AG04450 (cell line): Measurements from ENCODE around the gene TMEM37. TPM values are rescaled to one million over a fixed set of nuclear protein-coding genes. Genes with fewer than 3 reads are reported as not detected.

Experiments used
- CTCF ChIA-PET: fragments of 300-600, 350-600 bp; formaldehyde crosslinking; extraction: SDS; loops from one replicate; lab custom pipeline; 2022; ENCODE audit warnings: antibody characterized with exemption, inconsistent platforms; lab: Charles Lee
- POLR2A ChIA-PET: fragments of 350-600 bp; formaldehyde crosslinking; extraction: SDS; loops from one replicate; lab custom pipeline; 2021; ENCODE audit warnings: antibody characterized with exemption, inconsistent platforms; lab: Yijun Ruan, JAX
- DNase-seq: peaks from one replicate; pipeline ENCODE4 v3.0.0-alpha.2; 2011; ENCODE audit warnings: low read depth, low spot score
- H3K27ac ChIP-seq: one replicate; pipeline ENCODE4 v1.5.1; 2012; ENCODE audit warnings: low read depth, low read length, control low read depth
- H3K27me3 ChIP-seq: one replicate; pipeline ENCODE4 v1.6.0; 2012; ENCODE audit warnings: low read length; ENCODE audit not compliant: control insufficient read depth, insufficient read depth
- H3K4me3 ChIP-seq: 2 replicates; pipeline ENCODE4 v1.5.1; 2011; ENCODE audit warnings: mild to moderate bottlenecking, low read depth, low read length, control low read depth
- H3K9me3 ChIP-seq: 2 replicates; pipeline ENCODE4 v1.5.1; 2012; ENCODE audit warnings: low read length; ENCODE audit not compliant: control insufficient read depth, insufficient read depth
- CTCF ChIP-seq: IDR thresholded peaks from 2 replicates; pipeline ENCODE4 v1.5.1; 2011; ENCODE audit warnings: low read depth, low read length, control low read depth, inconsistent platforms
- polyA plus RNA-seq: library from polyadenylated mRNA; depleted of rRNA; stranded (reverse); fragments of >200 nt; gene quantifications from 2 replicates; pipeline ENCODE4 v1.2.3, GENCODE V29; 2011

TMEM37 gene
- polyA plus RNA-seq, 1 experiment: 0.98 TPM

DNA sequence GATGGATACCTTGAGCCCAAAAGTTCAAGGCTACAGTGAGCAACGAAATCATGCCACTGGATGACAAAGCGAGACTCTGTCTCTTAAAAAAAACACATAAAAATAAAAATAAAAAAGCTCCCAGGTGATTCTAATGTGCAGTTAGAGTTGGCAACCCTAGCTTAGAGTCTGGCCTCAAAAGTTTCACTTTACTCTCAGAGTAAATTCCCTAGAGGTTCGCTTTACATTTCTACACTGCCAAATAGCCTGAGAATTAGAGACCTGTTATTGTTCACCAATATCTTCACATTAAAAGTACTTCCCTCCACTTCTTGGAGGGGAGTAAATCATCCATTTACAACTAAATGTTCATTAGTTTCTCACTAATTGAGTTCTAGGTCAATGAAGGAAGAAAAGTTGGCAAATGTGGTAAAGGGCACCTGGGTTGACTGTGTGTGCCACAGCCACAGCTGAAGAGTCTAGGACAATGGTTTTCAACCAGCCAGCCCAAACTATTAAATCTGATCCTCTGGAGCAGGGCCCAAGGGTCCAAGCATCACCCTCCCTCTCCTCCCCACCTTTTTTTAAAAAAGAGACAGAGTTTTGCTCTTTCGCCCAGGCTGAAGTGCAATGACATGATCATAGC is 15.2 kb upstream of the TMEM37 start:
- ChIA-PET CTCF (interaction anchor here (0.7 kb wide), 1 partner anchor 46 kb away, joined by 3 read pairs; no protein-coding TSS in a partner anchor), POLR2A (interaction anchor here (0.6 kb wide), 1 partner anchor 153 kb away, joined by 3 read pairs; no protein-coding TSS in a partner anchor)
- no peak for TF ChIP-seq CTCF
- Histone ChIP-seq H3K4me3 (no peak overlapping the region), H3K9me3 (no peaks in the 10 kb centered on the region), H3K27ac (no peak overlapping the region), H3K27me3 (peaks cover 16% of the 10 kb centered on the region)
- no peak for DNase-seq

GRCh38 chr2:119417908-119418307 is 13.7 kb upstream of the TMEM37 start:
- DNase-seq: no peak
- Histone ChIP-seq H3K4me3 (no peak overlapping the region), H3K27me3 (peaks cover 14% of the 10 kb centered on the region), H3K9me3 (no peaks in the 10 kb centered on the region), H3K27ac (no peak overlapping the region)
- TF ChIP-seq CTCF: no peak
- ChIA-PET POLR2A (no interaction called here), CTCF (no interaction called here)

DNA sequence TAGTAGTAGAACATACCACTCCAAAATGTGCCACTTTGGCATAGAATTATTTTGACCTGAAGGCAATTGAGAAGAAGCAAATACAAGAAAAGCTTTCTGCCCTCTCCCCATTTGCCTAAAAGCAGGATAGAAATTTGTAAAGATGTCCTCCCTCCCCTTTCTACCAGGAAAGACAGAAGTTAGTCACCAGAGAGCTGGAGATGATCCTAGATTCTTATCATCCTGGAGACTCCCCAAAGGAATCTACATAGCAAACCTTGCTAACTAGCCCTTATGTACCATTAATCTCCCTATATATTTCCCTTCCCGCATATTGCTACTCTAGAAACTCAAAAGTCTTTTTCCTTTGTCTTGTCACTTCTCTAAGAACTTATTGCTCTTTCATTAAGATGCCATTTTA is 12.6 kb upstream of the TMEM37 start:
- no peak for TF ChIP-seq CTCF
- Histone ChIP-seq H3K27me3 (peaks cover 11% of the 10 kb centered on the region), H3K4me3 (no peak overlapping the region), H3K27ac (no peak overlapping the region), H3K9me3 (no peaks in the 10 kb centered on the region)
- CTCF ChIA-PET: no interaction called here
- no peak for DNase-seq
- POLR2A ChIA-PET: no interaction called here

DNA sequence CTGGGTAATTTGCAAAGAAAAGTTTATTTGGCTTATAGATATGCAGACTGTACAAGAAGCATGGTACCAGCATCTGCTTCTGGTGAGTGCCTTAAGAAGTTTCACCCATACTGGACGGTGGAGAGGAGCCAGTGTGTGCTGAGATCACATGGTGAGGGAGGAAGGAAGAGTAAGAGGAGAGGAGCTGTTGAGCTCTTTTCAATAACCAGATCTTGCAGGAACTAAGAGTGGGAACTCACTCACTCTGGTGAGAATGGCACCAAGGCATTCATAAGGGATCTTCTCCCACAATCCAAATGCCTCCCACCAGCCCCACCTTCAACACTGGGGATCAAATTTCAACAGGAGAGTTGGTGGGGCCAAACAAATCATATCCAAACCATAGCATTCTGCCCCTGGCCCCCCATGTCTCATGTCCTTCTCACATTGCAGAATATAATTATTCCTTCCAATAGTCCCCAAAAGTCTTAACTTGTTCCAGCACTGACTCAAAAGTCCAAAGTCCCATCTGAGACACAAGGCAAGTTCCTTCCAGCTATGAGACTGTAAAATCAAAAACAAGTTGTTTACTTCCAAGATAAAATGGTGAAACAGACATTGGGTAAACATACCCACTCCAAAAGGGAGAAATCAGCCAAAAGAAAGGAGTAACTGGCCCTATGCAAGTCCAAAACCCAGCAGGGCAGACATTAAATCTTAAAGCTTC is 11.7 kb upstream of the TMEM37 start:
- no peak for DNase-seq
- Histone ChIP-seq H3K9me3 (no peaks in the 10 kb centered on the region), H3K4me3 (no peak overlapping the region), H3K27ac (no peak overlapping the region), H3K27me3 (peaks cover 18% of the 10 kb centered on the region)
- TF ChIP-seq CTCF: no peak
- POLR2A ChIA-PET: no interaction called here
- CTCF ChIA-PET: no interaction called here

GRCh38 chr2:119421304-119421703 is 10.3 kb upstream of the TMEM37 start:
- Histone ChIP-seq H3K27me3 (peaks cover 27% of the 10 kb centered on the region), H3K4me3 (no peak overlapping the region), H3K9me3 (no peaks in the 10 kb centered on the region), H3K27ac (no peak overlapping the region)
- no peak for DNase-seq
- POLR2A ChIA-PET: no interaction called here
- CTCF ChIA-PET: no interaction called here
- TF ChIP-seq CTCF: no peak
